Mucosa of stomach (tissue), 1 donor: ENCODE data around the gene CDKN2C.
"Not testable (repeated sequence)": the region's sequence is repeated elsewhere in the genome, so short reads cannot be mapped to it uniquely, and the experiment has no call there.

Source experiments
- H3K27me3 ChIP-seq: one replicate; pipeline ENCODE4 v1.7.0; 2013; ENCODE audit warnings: mild to moderate bottlenecking, low read length; ENCODE audit not compliant: control insufficient read depth, insufficient read depth
- H3K36me3 ChIP-seq: one replicate; pipeline ENCODE4 v1.7.0; 2013; ENCODE audit warnings: low read length; ENCODE audit not compliant: control insufficient read depth, insufficient read depth
- H3K4me1 ChIP-seq: one replicate; pipeline ENCODE4 v1.7.0; 2013; ENCODE audit warnings: mild to moderate bottlenecking, low read length; ENCODE audit not compliant: control insufficient read depth, insufficient read depth
- H3K4me3 ChIP-seq: one replicate; pipeline ENCODE4 v1.7.0; 2013; ENCODE audit warnings: low read length
- H3K9ac ChIP-seq: one replicate; pipeline ENCODE4 v1.7.0; 2013; ENCODE audit warnings: mild to moderate bottlenecking, low read length, moderate library complexity
- H3K9me3 ChIP-seq: one replicate; pipeline ENCODE4 v1.7.0; 2013; ENCODE audit warnings: mild to moderate bottlenecking, low read length, moderate library complexity; ENCODE audit not compliant: control insufficient read depth
- donor health status: Pancreatic carcinoma.

Gene CDKN2C

GRCh38 chr1:50989694-50990093 lies 19.6 kb downstream of the CDKN2C start:
- no peaks in the 10 kb centered on the region for H3K4me1 ChIP-seq
- no peaks in the 10 kb centered on the region for H3K36me3 ChIP-seq
- H3K27me3 ChIP-seq, result no peaks in the 10 kb centered on the region
- H3K9me3 ChIP-seq, result no peaks in the 10 kb centered on the region
- no peak overlapping the region for H3K9ac ChIP-seq
- no peak overlapping the region for H3K4me3 ChIP-seq

- Histone ChIP-seq H3K9me3 (no peaks in the 10 kb centered on the region), H3K4me1 (no peaks in the 10 kb centered on the region), H3K36me3 (no peaks in the 10 kb centered on the region), H3K9ac (no peak overlapping the region), H3K4me3 (no peak overlapping the region), H3K27me3 (no peaks in the 10 kb centered on the region)
Measured at GRCh38 chr1:50992532-50993318, 22.7 kb downstream of the CDKN2C start.

GRCh38 chr1:50993645-50994044 lies 23.6 kb downstream of the CDKN2C start:
- no peak overlapping the region for H3K4me3 ChIP-seq
- no peaks in the 10 kb centered on the region for H3K27me3 ChIP-seq
- H3K9me3 ChIP-seq, result no peaks in the 10 kb centered on the region
- H3K9ac ChIP-seq, result no peak overlapping the region
- no peaks in the 10 kb centered on the region for H3K36me3 ChIP-seq
- H3K4me1 ChIP-seq, result no peaks in the 10 kb centered on the region

- no peak overlapping the region for H3K4me3 ChIP-seq
- no peaks in the 10 kb centered on the region for H3K36me3 ChIP-seq
- no peaks in the 10 kb centered on the region for H3K27me3 ChIP-seq
- no peak overlapping the region for H3K9ac ChIP-seq
- H3K9me3 ChIP-seq, result no peaks in the 10 kb centered on the region
- no peaks in the 10 kb centered on the region for H3K4me1 ChIP-seq
Measured at GRCh38 chr1:50994997-50995396, 25.0 kb downstream of the CDKN2C start.

GRCh38 chr1:50995651-50996050 lies 25.6 kb downstream of the CDKN2C start:
- no peak overlapping the region for H3K4me3 ChIP-seq
- no peaks in the 10 kb centered on the region for H3K27me3 ChIP-seq
- H3K9ac ChIP-seq, result no peak overlapping the region
- H3K4me1 ChIP-seq, result no peaks in the 10 kb centered on the region
- H3K36me3 ChIP-seq, result no peaks in the 10 kb centered on the region
- no peaks in the 10 kb centered on the region for H3K9me3 ChIP-seq

GRCh38 chr1:50996083-50996482 lies 26.0 kb downstream of the CDKN2C start:
- Histone ChIP-seq H3K9ac (no peak overlapping the region), H3K36me3 (no peaks in the 10 kb centered on the region), H3K4me3 (no peak overlapping the region), H3K4me1 (no peaks in the 10 kb centered on the region), H3K27me3 (no peaks in the 10 kb centered on the region), H3K9me3 (no peaks in the 10 kb centered on the region)

- not testable (repeated sequence) for H3K9ac ChIP-seq, H3K9me3 ChIP-seq, H3K4me3 ChIP-seq, H3K36me3 ChIP-seq, H3K4me1 ChIP-seq, H3K27me3 ChIP-seq
Measured at GRCh38 chr1:50999375-50999774, 29.3 kb downstream of the CDKN2C start.

GRCh38 chr1:51000160-51000559 lies 30.1 kb downstream of the CDKN2C start:
- Histone ChIP-seq H3K9me3 (no peaks in the 10 kb centered on the region), H3K9ac (no peak overlapping the region), H3K27me3 (no peaks in the 10 kb centered on the region), H3K4me3 (no peak overlapping the region), H3K36me3 (no peaks in the 10 kb centered on the region), H3K4me1 (no peaks in the 10 kb centered on the region)

- Histone ChIP-seq H3K9me3 (no peaks in the 10 kb centered on the region), H3K4me3 (no peak overlapping the region), H3K36me3 (no peaks in the 10 kb centered on the region), H3K9ac (no peak overlapping the region), H3K27me3 (no peaks in the 10 kb centered on the region), H3K4me1 (no peaks in the 10 kb centered on the region)
Measured at GRCh38 chr1:51000651-51001050, 30.6 kb downstream of the CDKN2C start.

- Histone ChIP-seq H3K9ac (no peak overlapping the region), H3K27me3 (no peaks in the 10 kb centered on the region), H3K36me3 (no peaks in the 10 kb centered on the region), H3K4me3 (no peak overlapping the region), H3K9me3 (no peaks in the 10 kb centered on the region), H3K4me1 (no peaks in the 10 kb centered on the region)
Measured at GRCh38 chr1:51002516-51002915, 32.5 kb downstream of the CDKN2C start.

GRCh38 chr1:51005549-51005948 lies 35.5 kb downstream of the CDKN2C start:
- H3K4me1 ChIP-seq, H3K9me3 ChIP-seq, H3K27me3 ChIP-seq: not testable (repeated sequence)

GRCh38 chr1:51009381-51009780 lies 39.3 kb downstream of the CDKN2C start:
- Histone ChIP-seq H3K9me3 (no peaks in the 10 kb centered on the region), H3K4me3 (no peak overlapping the region), H3K9ac (no peak overlapping the region), H3K4me1 (no peaks in the 10 kb centered on the region), H3K36me3 (no peaks in the 10 kb centered on the region), H3K27me3 (no peaks in the 10 kb centered on the region)

More at GRCh38 chr1:51005549-51005948, 35.5 kb downstream of the CDKN2C start:
- H3K9ac ChIP-seq, H3K36me3 ChIP-seq, H3K4me3 ChIP-seq: not testable (repeated sequence)

- no peak overlapping the region for H3K4me3 ChIP-seq
- no peaks in the 10 kb centered on the region for H3K9me3 ChIP-seq
- no peaks in the 10 kb centered on the region for H3K4me1 ChIP-seq
- H3K9ac ChIP-seq, result no peak overlapping the region
- no peaks in the 10 kb centered on the region for H3K36me3 ChIP-seq
- H3K27me3 ChIP-seq, result no peaks in the 10 kb centered on the region
Measured at GRCh38 chr1:51014878-51015277, 44.8 kb downstream of the CDKN2C start.
